Nephron progenitor cell (in vitro differentiated cells): ENCODE measurements around the gene OR8D1.
"Not testable (repeated sequence)": the region's sequence is repeated elsewhere in the genome, so short reads cannot be mapped to it uniquely, and the experiment has no call there.

Experiments
- DNase-seq: peaks from one replicate; pipeline ENCODE4 v3.0.0; 2021
- H3K27ac Mint-ChIP-seq: 2 replicates; pipeline ENCODE4 v1.8.0; 2021; ENCODE audit warnings: mild to moderate bottlenecking, moderate library complexity, mixed read lengths
- H3K27me3 Mint-ChIP-seq: 2 replicates; pipeline ENCODE4 v1.8.0; 2021; ENCODE audit warnings: mild to moderate bottlenecking, low read depth, mixed read lengths; ENCODE audit not compliant: poor library complexity
- H3K36me3 Mint-ChIP-seq: 2 replicates; pipeline ENCODE4 v1.8.0; 2021; ENCODE audit warnings: low read depth, mixed read lengths
- H3K4me1 Mint-ChIP-seq: 2 replicates; pipeline ENCODE4 v1.8.0; 2021; ENCODE audit warnings: mixed read lengths
- H3K4me3 Mint-ChIP-seq: 2 replicates; pipeline ENCODE4 v1.8.0; 2021; ENCODE audit warnings: mild to moderate bottlenecking, moderate library complexity, mixed read lengths
- H3K9me3 Mint-ChIP-seq: 2 replicates; pipeline ENCODE4 v1.8.0; 2021; ENCODE audit warnings: mild to moderate bottlenecking, moderate library complexity, mixed read lengths
- CTCF ChIP-seq: fragments of 200-600 bp; sonication (generic); IDR thresholded peaks from 2 replicates; pipeline ENCODE4 v1.5.0; 2021; ENCODE audit warnings: antibody characterized with exemption

OR8D1 gene

DNA sequence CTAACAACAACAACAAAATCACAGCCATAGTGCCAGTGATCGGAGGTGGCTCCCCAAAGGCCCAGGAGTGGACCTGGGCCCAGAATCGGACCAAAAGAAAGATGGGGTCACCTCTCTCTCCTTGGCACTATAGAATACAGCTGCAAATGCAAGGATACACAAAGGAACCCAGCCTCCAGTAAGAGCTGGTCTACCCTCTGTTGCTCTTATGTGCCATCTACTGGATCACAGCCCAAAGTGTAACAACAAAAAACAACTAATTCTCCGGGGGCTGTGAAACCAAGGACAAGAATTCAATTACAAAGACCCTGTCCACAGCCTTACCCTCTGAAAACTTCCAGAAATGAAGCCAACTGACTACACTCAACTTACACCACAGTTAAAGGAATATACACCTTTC is 35.9 kb downstream of the OR8D1 start:
- no peak overlapping the region for H3K4me3 Mint-ChIP-seq
- no peaks in the 10 kb centered on the region for H3K4me1 Mint-ChIP-seq
- no peaks in the 10 kb centered on the region for H3K27me3 Mint-ChIP-seq
- TF ChIP-seq CTCF, result no peak
- H3K9me3 Mint-ChIP-seq, result peaks cover 26% of the 10 kb centered on the region
- no peaks in the 10 kb centered on the region for H3K36me3 Mint-ChIP-seq
- H3K27ac Mint-ChIP-seq, result no peak overlapping the region
- DNase-seq, result no peak

DNA sequence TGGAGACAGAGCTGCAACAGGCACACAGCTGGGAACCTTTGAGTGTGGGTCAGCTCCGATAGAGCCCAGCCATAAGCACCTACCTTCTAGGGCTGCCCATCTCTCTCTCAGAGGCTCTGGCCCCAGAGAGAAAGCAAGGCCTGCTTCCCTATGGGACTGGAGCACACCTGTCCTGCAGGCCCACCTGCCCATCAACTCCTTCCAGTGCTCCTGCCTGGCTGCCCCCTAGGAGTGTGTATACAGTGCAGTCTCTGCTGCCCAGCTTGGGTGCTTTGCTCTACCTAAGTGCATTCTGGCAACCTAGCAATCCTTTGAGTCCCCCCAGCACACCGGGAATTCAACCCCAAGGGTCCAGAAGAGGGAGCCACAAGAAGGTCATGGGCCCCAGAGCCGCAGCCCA is 36.5 kb downstream of the OR8D1 start:
- H3K27ac Mint-ChIP-seq, result no peak overlapping the region

DNA sequence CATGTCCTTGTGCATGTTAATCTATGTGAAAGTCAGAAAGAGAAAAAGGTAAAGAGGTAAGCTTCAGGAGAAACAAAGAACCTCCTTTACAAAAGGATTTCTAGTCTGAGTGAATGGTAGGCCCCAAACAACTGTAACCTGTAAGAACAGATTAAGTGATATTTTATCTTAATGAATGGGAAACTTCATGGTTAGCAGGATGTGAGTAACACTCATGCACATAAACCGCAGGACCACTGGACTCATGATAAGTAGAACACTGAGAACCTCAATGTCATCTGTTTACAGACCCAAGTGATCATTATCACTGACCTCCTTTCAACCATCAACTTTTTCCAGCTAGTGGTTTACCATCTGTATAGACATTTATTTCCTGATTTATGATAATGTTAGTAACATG is 37.7 kb downstream of the OR8D1 start:
- H3K4me1 Mint-ChIP-seq, result peaks cover 2% of the 10 kb centered on the region
- DNase-seq, result no peak
- H3K4me3 Mint-ChIP-seq, result no peak overlapping the region
- H3K9me3 Mint-ChIP-seq, result peaks cover 9% of the 10 kb centered on the region
- no peak for TF ChIP-seq CTCF
- H3K27me3 Mint-ChIP-seq, result no peaks in the 10 kb centered on the region
- H3K27ac Mint-ChIP-seq, result no peak overlapping the region
- H3K36me3 Mint-ChIP-seq, result no peaks in the 10 kb centered on the region

More for the DNA sequence above, 36.5 kb downstream of the OR8D1 start:
- DNase-seq, result no peak
- Mint-ChIP-seq H3K4me1 (no peaks in the 10 kb centered on the region), H3K9me3 (peaks cover 20% of the 10 kb centered on the region), H3K27me3 (no peaks in the 10 kb centered on the region), H3K36me3 (no peaks in the 10 kb centered on the region), H3K4me3 (no peak overlapping the region)
- no peak for TF ChIP-seq CTCF

DNA sequence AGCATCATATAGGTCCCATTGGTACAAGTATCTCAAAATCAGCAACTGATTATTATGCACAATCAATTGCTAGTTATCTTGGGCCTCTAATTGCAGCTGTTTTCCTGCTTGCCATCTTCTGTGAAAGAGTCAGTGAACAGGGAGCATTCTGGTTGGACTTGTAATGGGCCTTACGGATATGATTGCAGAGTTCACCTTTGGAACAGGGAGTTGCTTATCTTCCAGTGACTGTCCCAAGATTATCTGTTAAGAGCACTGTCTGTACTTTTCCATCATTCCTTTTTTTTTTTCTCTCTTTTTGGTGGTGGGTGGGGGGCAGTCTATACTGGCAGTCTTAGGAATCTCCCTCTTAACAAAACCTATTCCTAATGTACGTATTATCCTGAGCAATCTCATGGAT is 39.7 kb downstream of the OR8D1 start:
- peaks cover 9% of the 10 kb centered on the region for H3K4me1 Mint-ChIP-seq
- no peaks in the 10 kb centered on the region for H3K36me3 Mint-ChIP-seq
- no peak overlapping the region for H3K4me3 Mint-ChIP-seq
- no peak for TF ChIP-seq CTCF
- no peak overlapping the region for H3K27ac Mint-ChIP-seq
- H3K9me3 Mint-ChIP-seq, result no peaks in the 10 kb centered on the region
- no peaks in the 10 kb centered on the region for H3K27me3 Mint-ChIP-seq
- DNase-seq, result no peak

- H3K9me3 Mint-ChIP-seq, H3K36me3 Mint-ChIP-seq, H3K4me3 Mint-ChIP-seq, DNase-seq, H3K27me3 Mint-ChIP-seq, H3K4me1 Mint-ChIP-seq: not testable (repeated sequence)
- peak overlapping the region; percentile 7 for H3K27ac Mint-ChIP-seq
These were observed 42.9 kb downstream of the OR8D1 start for GRCh38 chr11:124270886-124271285.

DNA sequence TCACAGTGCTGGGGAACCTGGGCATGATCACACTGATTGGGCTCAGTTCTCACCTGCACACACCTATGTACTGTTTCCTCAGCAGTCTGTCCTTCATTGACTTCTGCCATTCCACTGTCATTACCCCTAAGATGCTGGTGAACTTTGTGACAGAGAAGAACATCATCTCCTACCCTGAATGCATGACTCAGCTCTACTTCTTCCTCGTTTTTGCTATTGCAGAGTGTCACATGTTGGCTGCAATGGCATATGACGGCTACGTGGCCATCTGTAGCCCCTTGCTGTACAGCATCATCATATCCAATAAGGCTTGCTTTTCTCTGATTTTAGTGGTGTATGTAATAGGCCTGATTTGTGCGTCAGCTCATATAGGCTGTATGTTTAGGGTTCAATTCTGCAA is 48.7 kb downstream of the OR8D1 start:
- not testable (repeated sequence) for H3K4me1 Mint-ChIP-seq, H3K4me3 Mint-ChIP-seq, H3K36me3 Mint-ChIP-seq, H3K27ac Mint-ChIP-seq, H3K9me3 Mint-ChIP-seq, DNase-seq, H3K27me3 Mint-ChIP-seq

DNA sequence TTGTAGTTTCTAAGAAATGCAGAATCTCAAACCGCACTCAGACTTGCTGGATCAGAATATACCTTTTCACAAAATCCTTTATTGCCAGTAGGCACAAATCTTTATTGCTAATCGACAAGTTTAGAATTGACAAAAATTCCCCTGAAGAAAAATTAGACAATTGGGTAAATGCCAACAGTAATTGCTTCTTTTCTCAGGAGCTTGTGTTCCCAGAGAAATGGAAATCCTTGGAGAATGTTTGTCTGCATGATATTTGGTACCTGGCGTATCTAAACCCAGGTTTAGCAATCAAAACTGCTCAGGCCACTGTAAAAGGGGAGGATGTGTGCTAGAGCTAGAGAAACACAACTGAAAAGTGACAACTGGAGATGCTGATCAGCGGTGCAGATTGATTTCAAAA is 57.7 kb downstream of the OR8D1 start, which contains the start of gene OR8G5:
Gene OR8G5, plus strand, starts transcription at position 301 of the 400 bp plus-strand sequence. CDS start 8,556 bp downstream, outside the sequence.
- Mint-ChIP-seq H3K36me3 (no peaks in the 10 kb centered on the region), H3K27me3 (peaks cover 13% of the 10 kb centered on the region), H3K4me3 (no peak within 1 kb of the TSS), H3K27ac (no peak within 1 kb of the TSS), H3K4me1 (no peaks in the 10 kb centered on the region), H3K9me3 (no peaks in the 10 kb centered on the region)
- no peak for TF ChIP-seq CTCF
- no peak for DNase-seq
